ENCODE data around the gene PTGDS. TPM values are rescaled to one million over a fixed set of nuclear protein-coding genes. Genes with fewer than 3 reads are reported as not detected.

The PTGDS gene
- total RNA-seq, 1 donor from 2014 or later: 0.26 TPM

GRCh38 chr9:136980669-136981478, 3.6 kb downstream of the PTGDS start:
- Histone ChIP-seq H3K36me3 (ENCODE audit: control insufficient read depth, insufficient read depth, low read length) (no peaks in the 10 kb centered on the region), H3K4me3 (ENCODE audit: low read depth, low read length) (no peak overlapping the region), H3K27me3 (ENCODE audit: control insufficient read depth, insufficient read depth, low read length) (peaks cover 10% of the 10 kb centered on the region)
- DNase-seq (ENCODE audit: low read depth): no peak
- no peak for FAIRE-seq
- no peak for TF ChIP-seq CTCF (IDR thresholded peaks at IDR 0.05; ENCODE audit: insufficient read depth, low read length, severe bottlenecking)

- Histone ChIP-seq H3K27me3 (ENCODE audit: control insufficient read depth, insufficient read depth, low read length) (peaks cover 10% of the 10 kb centered on the region), H3K4me3 (ENCODE audit: low read depth, low read length) (no peak overlapping the region), H3K36me3 (ENCODE audit: control insufficient read depth, insufficient read depth, low read length) (no peaks in the 10 kb centered on the region)
- TF ChIP-seq CTCF (IDR thresholded peaks at IDR 0.05; ENCODE audit: insufficient read depth, low read length, severe bottlenecking): no peak
- no peak for FAIRE-seq
- no peak for DNase-seq (ENCODE audit: low read depth)
Observed at GRCh38 chr9:136981588-136982231, 4.4 kb downstream of the PTGDS start.

- Histone ChIP-seq H3K4me3 (ENCODE audit: low read depth, low read length) (no peak within 1 kb of the TSS), H3K36me3 (ENCODE audit: control insufficient read depth, insufficient read depth, low read length) (no peaks in the 10 kb centered on the region), H3K27me3 (ENCODE audit: control insufficient read depth, insufficient read depth, low read length) (peaks cover 10% of the 10 kb centered on the region)
- TF ChIP-seq CTCF (IDR thresholded peaks at IDR 0.05; ENCODE audit: insufficient read depth, low read length, severe bottlenecking): no peak
- no peak for DNase-seq (ENCODE audit: low read depth)
- FAIRE-seq: no peak
Observed at GRCh38 chr9:136982232-136983051, 5.1 kb downstream of the PTGDS start, which contains the start of gene LCNL1. Gene LCNL1 (plus strand): TSS chr9:136982993. CDS start chr9:136983587, 594 bp downstream.

DNA sequence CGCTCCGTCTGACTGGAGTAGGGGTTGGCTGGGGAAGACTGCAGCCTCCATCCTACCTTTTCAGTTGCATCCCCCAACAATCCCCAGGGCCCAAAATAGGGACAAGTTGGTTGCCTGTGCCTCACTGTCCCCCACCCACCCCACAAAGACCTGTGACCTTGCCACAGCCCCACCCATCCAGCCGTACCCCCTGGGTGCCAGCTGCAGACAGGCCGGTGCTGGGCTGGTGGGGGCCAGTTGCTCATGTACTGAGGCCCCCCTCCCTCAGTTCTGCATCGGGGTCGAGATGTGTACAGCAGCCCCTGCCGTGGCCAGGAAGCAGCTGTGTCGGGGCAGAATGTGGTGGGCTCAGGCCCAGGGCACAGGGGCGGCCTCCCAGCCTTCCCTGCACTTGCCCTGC, 5.9 kb downstream of the PTGDS start:
- no peak overlapping the region for H3K4me3 ChIP-seq (ENCODE audit: low read depth, low read length)
- TF ChIP-seq CTCF (IDR thresholded peaks at IDR 0.05; ENCODE audit: insufficient read depth, low read length, severe bottlenecking): no peak
- H3K27me3 ChIP-seq (ENCODE audit: control insufficient read depth, insufficient read depth, low read length): peaks cover 10% of the 10 kb centered on the region
- no peak for DNase-seq (ENCODE audit: low read depth)
- H3K36me3 ChIP-seq (ENCODE audit: control insufficient read depth, insufficient read depth, low read length): no peaks in the 10 kb centered on the region
- no peak for FAIRE-seq

DNA sequence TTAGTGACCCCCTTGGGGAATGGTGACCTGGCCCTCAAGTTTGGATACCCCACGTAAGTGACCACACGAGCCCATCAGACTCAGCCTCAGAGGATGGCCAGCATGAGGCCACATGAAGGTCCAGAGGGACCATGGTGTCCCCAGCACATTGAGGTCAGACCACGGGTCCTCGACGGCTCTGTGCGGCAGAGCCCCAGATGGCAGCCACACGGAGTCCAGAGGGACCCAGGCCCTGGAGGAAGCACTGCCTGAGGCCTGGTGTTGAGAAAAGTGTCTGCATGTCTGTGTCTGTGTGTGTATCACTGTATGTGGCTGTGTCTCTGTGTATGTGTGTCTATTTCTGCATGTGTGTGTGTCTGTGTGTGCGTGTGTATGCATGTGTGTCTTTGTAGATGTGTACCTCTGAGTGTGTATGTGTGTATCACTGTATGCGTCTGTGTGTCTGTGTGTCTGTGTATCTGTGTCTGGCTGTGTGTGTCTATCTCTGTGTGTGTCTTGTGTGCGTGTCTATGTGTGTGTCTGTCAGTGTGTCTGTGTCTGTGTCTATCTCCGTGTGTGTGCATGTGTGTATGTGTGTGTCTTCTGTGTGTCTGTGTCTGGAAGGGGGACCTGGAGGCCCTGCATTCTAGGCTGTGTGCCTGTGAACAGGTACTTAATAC, 6.5 kb downstream of the PTGDS start:
- Histone ChIP-seq H3K4me3 (ENCODE audit: low read depth, low read length) (no peak overlapping the region), H3K27me3 (ENCODE audit: control insufficient read depth, insufficient read depth, low read length) (peaks cover 10% of the 10 kb centered on the region), H3K36me3 (ENCODE audit: control insufficient read depth, insufficient read depth, low read length) (no peaks in the 10 kb centered on the region)
- no peak for TF ChIP-seq CTCF (IDR thresholded peaks at IDR 0.05; ENCODE audit: insufficient read depth, low read length, severe bottlenecking)
- FAIRE-seq (peak; percentile 95), DNase-seq (ENCODE audit: low read depth) (no peak)
